ENCODE results near the gene ZMPSTE24. TPM values are rescaled to one million over a fixed set of nuclear protein-coding genes. Genes with fewer than 3 reads are reported as not detected.
"Not testable (repeated sequence)": the region's sequence is repeated elsewhere in the genome, so short reads cannot be mapped to it uniquely, and the experiment has no call there.

The ZMPSTE24 gene
- total RNA-seq, 1 donor from 2014 or later, result 19.5 TPM

- DNase-seq (ENCODE audit: low spot score) (no peak), ATAC-seq (peak; percentile 45)
Measured at GRCh38 chr1:40315795-40316594, 58.0 kb downstream of the ZMPSTE24 start.

GRCh38 chr1:40316595-40317393 lies 58.8 kb downstream of the ZMPSTE24 start, which contains the start of gene COL9A2:
COL9A2 (minus strand) TSS chr1:40317286; CDS start chr1:40317197, 89 bp downstream.
- DNase-seq (ENCODE audit: low spot score), result no peak
- ATAC-seq, result peak; percentile 53

GRCh38 chr1:40317394-40318074 lies 59.5 kb downstream of the ZMPSTE24 start:
- DNase-seq (ENCODE audit: low spot score), result peak; percentile 21
- ATAC-seq, result no peak

GRCh38 chr1:40318476-40318875 lies 60.4 kb downstream of the ZMPSTE24 start:
- no peak for ATAC-seq
- DNase-seq (ENCODE audit: low spot score), result peak; percentile 11

- ATAC-seq (no peak), DNase-seq (ENCODE audit: low spot score) (no peak)
Measured at GRCh38 chr1:40318970-40319621, 61.1 kb downstream of the ZMPSTE24 start.

- DNase-seq (ENCODE audit: low spot score); ATAC-seq: not testable (repeated sequence)
Measured at GRCh38 chr1:40331403-40331802, 73.4 kb downstream of the ZMPSTE24 start.

DNA sequence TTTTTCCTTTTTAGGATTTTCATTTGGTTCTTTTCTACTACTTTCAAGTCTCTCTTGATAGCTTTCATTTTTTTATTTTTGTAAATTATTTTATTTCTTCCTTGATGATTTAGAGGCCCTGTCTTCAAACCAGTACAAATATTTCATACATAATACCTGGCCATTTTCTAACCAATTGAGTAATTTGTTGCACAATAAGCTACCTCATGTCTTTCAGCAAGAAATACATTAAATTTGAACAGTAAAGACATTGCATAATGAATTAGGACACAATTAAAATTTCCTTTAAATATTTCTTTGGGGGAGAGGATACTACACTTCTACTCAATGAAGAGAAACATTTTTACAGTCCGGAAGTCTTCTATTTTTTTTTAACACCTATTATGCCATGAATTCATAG lies 74.7 kb downstream of the ZMPSTE24 start:
- no peak for ATAC-seq

DNA sequence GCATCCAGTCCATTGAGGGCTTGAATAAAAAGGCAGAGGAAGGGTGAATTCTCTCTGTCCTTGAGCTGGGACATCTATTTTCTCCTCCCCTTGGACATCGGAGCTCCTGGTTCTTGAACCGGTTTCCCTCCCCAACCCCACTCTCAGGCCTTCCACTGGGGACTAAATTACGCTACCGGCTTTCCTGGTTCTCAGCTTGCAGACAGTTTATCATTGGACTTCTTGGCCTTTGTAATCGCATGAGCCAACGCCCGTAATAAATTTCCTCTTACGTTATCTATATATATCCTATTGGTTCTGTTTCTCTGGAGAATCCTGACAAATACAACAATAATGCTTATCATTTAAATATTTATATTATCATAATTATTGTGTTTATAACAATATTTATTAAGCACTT lies 79.4 kb downstream of the ZMPSTE24 start:
- no peak for ATAC-seq
- no peak for DNase-seq (ENCODE audit: low spot score)

More for the DNA sequence above, 74.7 kb downstream of the ZMPSTE24 start:
- DNase-seq (ENCODE audit: low spot score), result no peak

GRCh38 chr1:40338745-40339419 lies 80.8 kb downstream of the ZMPSTE24 start:
- DNase-seq (ENCODE audit: low spot score), result peak; percentile 84
- peak; percentile 94 for ATAC-seq

DNA sequence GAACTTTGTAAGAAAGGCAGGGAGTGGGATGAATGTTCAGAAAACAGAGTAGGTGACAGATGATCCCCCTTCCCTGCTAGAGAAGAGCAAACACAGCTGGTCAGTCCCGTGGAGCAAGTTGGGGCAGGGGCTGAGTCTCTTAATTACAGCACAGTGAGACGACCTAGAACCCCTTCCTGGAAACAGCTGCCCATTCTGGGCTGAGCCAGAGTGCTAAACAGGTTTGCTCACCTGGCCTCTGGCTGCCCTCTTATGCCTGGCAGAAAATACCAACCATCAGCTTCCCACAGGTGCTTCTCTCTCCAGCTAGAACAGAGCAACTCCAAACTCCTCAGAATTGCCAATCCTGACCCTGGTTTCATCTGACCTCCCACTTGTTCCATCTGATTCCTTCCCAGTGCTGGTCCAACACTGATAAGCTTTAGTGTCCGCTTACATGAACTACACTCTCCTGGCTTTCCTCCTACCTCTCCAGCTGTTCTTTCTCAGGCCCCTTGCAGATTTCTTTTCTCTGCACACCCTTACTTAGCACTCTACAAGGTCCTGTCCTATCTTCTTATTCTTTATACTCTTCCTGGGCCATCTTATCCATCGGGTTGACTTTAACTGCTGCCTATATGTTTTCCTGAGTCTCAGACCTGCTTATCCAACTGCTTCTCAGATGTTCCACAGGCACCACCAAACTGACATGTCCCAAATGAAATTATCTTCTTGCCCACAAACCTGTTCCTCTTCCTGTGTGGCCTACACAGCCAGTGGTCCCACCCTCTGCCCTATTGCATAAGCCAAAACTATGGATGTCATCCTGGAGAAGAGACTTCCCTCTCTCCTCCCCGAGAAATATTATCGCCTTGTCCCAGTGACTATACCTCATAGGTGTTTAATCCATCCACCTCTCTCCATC lies 81.6 kb downstream of the ZMPSTE24 start:
- DNase-seq (ENCODE audit: low spot score) (no peak), ATAC-seq (peak; percentile 13)

DNA sequence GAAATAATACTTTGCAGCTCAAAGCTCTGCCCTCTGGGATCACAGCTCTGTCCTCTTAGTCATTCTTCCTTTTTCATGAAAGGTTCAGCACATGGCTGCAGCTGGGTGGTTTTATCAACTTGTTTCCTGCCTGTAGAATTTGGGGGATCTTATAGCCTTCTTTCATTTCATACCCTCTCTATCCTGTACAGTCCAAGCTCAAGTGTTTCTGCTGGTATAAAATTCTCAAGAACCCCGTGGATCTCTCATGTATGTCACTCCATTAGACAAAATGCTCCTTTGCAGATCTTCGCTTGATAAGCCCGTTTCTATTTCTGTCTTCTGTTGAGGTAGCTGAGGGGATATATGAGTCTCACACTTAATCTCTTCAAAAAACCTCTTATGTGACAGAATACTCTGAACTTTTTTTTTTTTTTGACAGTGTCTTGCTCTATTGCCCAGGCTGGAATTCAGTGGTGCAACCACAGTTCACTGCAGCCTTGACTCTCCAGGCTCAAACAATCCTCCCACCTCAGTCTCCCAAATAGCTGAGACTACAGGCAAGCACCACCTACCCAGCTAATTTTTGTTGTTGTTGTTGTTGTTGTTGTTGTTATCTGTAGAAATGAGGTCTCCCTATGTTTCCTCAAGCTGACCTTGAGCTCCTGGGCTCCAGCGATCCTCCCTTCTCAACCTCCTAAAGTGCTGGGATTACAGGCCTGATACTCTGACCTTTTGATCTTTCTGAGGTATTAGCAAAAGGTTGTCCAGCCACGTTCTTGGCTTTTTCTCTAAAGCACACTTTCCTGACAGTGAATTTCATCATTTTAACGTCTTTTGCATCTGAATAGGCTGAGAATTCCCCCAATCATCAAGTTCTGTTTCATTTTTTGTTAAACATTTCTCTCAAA lies 83.7 kb downstream of the ZMPSTE24 start:
- DNase-seq (ENCODE audit: low spot score) (no peak), ATAC-seq (peak; percentile 52)

DNA sequence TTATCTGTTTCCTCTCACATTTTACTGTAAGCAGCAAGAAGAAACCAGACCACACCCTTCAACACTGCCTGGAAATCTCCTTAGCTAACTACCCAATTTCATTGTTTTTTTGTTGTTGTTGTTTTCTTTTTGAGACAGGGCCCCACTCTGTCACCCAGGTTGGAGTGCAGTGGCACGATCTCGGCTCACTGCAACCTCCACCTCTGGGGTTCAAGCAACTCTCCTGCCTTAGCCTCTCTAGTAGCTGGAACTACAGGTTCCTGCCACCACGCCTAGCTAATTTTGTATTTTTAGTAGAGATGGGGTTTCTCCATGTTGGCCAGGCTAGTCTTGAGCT lies 84.3 kb downstream of the ZMPSTE24 start:
- not testable (repeated sequence) for DNase-seq (ENCODE audit: low spot score); ATAC-seq

Other genes with a start within 250 kb of the ZMPSTE24 start
- 98.9 TPM for gene CAP1, start 217.5 kb upstream of the ZMPSTE24 start, total RNA-seq
- gene PPT1, start 161.0 kb upstream of the ZMPSTE24 start, total RNA-seq, result 14.0 TPM
- gene RLF, start 96.8 kb upstream of the ZMPSTE24 start, total RNA-seq, result 4.8 TPM
- gene TMCO2, start 10.3 kb upstream of the ZMPSTE24 start, total RNA-seq, result not detected
- gene COL9A2, start 59.0 kb downstream of the ZMPSTE24 start, total RNA-seq, result 0.45 TPM
- 36.4 TPM for gene SMAP2, start 115.5 kb downstream of the ZMPSTE24 start, total RNA-seq
- gene ZFP69B, start 192.2 kb downstream of the ZMPSTE24 start, total RNA-seq, result 0.55 TPM
- 1.1 TPM for gene ZFP69, start 219.1 kb downstream of the ZMPSTE24 start, total RNA-seq

Measured in left lobe of liver (tissue), 2 donors.